ENCODE data around the gene HIGD1A. TPM values are rescaled to one million over a fixed set of nuclear protein-coding genes. Genes with fewer than 3 reads are reported as not detected.

The HIGD1A gene
- total and polyA plus RNA-seq, 2 of the 8 experiments (the other 6 are each of a cell fraction or from before 2014, with no cell fraction given) = 67.3 to 95.4 TPM

- H3K4me1 ChIP-seq (replicated peaks in 1 of 4; ENCODE audit: control insufficient read depth in 3 of 4, insufficient read depth in 4 of 4, low read length in 3 of 4) = peaks cover 0 to 4% (median 2%) of the 10 kb centered on the region in 4 experiments; a peak in 2 of 7 replicates
- no peak overlapping the region for H2BK15ac ChIP-seq (ENCODE audit: low read length)
- H2BK5ac ChIP-seq (ENCODE audit: low read depth, low read length) = no peak overlapping the region
- CTCF ChIA-PET (ENCODE audit: partially characterized antibody) = interaction anchor here (0.7 to 1.9 kb wide), 4 partner anchors 9 to 60 kb away, joined by 3 to 5 read pairs (median 4); no protein-coding TSS in a partner anchor
- H2AK5ac ChIP-seq (ENCODE audit: low read depth, low read length) = no peak overlapping the region
- no peak overlapping the region for H3K4ac ChIP-seq (replicated peaks; ENCODE audit: insufficient read length, low read depth, low read length)
- FAIRE-seq = no peak
- H3K4me2 ChIP-seq (ENCODE audit: insufficient read depth in 1 of 2, low read depth in 2 of 2, low read length in 2 of 2) = no peak overlapping the region
- H3K23ac ChIP-seq (ENCODE audit: insufficient read length) = no peak overlapping the region
- H3K14ac ChIP-seq (ENCODE audit: insufficient read length) = no peak overlapping the region
- H4K20me1 ChIP-seq (replicated peaks in 1 of 2; ENCODE audit: control insufficient read depth in 1 of 2, insufficient read depth in 2 of 2, low read length in 2 of 2) = no peaks in the 10 kb centered on the region
- H2BK12ac ChIP-seq (ENCODE audit: low read depth, low read length) = no peak overlapping the region
- DNase-seq (ENCODE audit: low read depth in 1 of 2, low spot score in 2 of 2) = no peak
- no peak overlapping the region for H3K18ac ChIP-seq (ENCODE audit: extremely low read depth, low read length)
- H4K8ac ChIP-seq (ENCODE audit: extremely low read depth, insufficient read depth, low read length) = no peak overlapping the region
- no peaks in the 10 kb centered on the region; a peak in 1 of 8 replicates for H3K36me3 ChIP-seq (ENCODE audit: control insufficient read depth in 2 of 4, insufficient read depth in 4 of 4, low read length in 3 of 4)
- H4K5ac ChIP-seq (ENCODE audit: insufficient read length, low read depth, low read length) = no peak overlapping the region
- no peaks in the 10 kb centered on the region; a peak in 1 of 7 replicates for H3K27me3 ChIP-seq (replicated peaks in 1 of 4; ENCODE audit: control insufficient read depth in 3 of 4, extremely low read depth in 1 of 4, insufficient read depth in 3 of 4, low read length in 3 of 4)
- no peaks in the 10 kb centered on the region for H3K79me1 ChIP-seq (ENCODE audit: low read depth, low read length)
- H2BK20ac ChIP-seq (ENCODE audit: low read length) = no peak overlapping the region
- no peak overlapping the region for H2AFZ ChIP-seq (ENCODE audit: low read length)
- POLR2A ChIA-PET (ENCODE audit: partially characterized antibody) = interaction anchor here (0.6 to 0.7 kb wide), 3 partner anchors 14 to 197 kb away, joined by 3 to 4 read pairs (median 3); no protein-coding TSS in a partner anchor
- H3K79me2 ChIP-seq (ENCODE audit: control insufficient read depth in 1 of 2, insufficient read depth in 2 of 2, low read length in 2 of 2) = no peaks in the 10 kb centered on the region
- no peak overlapping the region for H4K91ac ChIP-seq (replicated peaks; ENCODE audit: insufficient read length, low read length)
- no peak overlapping the region for H3K56ac ChIP-seq (replicated peaks; ENCODE audit: insufficient read length, low read depth, low read length)
- WGBS, 2 experiments (ENCODE audit: extremely low coverage in 1 of 2, insufficient coverage in 1 of 2, insufficient read length in 1 of 2, insufficient replicate concordance in 2 of 2, low coverage in 1 of 2, low lambda C conversion rate in 2 of 2, missing lambda C conversion rate in 1 of 2) = 79% methylated on average over 2 of the region's 2 CpGs; no CpG with 5 or more reads in 1 of the 2 experiments
- H3K9ac ChIP-seq (replicated peaks in 1 of 4; ENCODE audit: extremely low read depth in 1 of 4, low read depth in 3 of 4, low read length in 3 of 4) = no peak overlapping the region
- no peak overlapping the region for H3K27ac ChIP-seq (ENCODE audit: low read depth, low read length)
- H3K9me3 ChIP-seq (ENCODE audit: insufficient read depth in 2 of 2, low read depth in 1 of 2, low read length in 1 of 2) = no peaks in the 10 kb centered on the region
- H3K23me2 ChIP-seq (ENCODE audit: low read depth, low read length) = no peaks in the 10 kb centered on the region
- no peak overlapping the region for H3K4me3 ChIP-seq (ENCODE audit: extremely low read depth in 1 of 4, insufficient read depth in 2 of 4, low read depth in 3 of 4, low read length in 4 of 4)
- no peak overlapping the region for H2BK120ac ChIP-seq (replicated peaks; ENCODE audit: low read depth, low read length)
- no peak for TF ChIP-seq KDM1A (IDR thresholded peaks at IDR 0.05; ENCODE audit: borderline replicate concordance, low read length)
- TF ChIP-seq, protein P1, sequence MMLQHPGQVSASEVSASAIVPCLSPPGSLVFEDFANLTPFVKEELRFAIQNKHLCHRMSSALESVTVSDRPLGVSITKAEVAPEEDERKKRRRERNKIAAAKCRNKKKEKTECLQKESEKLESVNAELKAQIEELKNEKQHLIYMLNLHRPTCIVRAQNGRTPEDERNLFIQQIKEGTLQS (IDR thresholded peaks at IDR 0.05; ENCODE audit: insufficient read depth, low read depth, low read length) = no peak
Observed at GRCh38 chr3:42815826-42816225, 11.5 kb upstream of the HIGD1A start.

Data from H1 (cell line).